PC-9 (cell line): ENCODE measurements around the gene PDZD7. TPM values are rescaled to one million over a fixed set of nuclear protein-coding genes. Genes with fewer than 3 reads are reported as not detected.

ENCODE experiments used
- BruUV-seq: library from RNA; stranded (reverse); fragments of 400-500 nt; replicated peaks from 2 replicates; lab custom pipeline; 2021; lab: Mats Ljungman, UMichigan
- CTCF ChIA-PET: fragments of 300-600 bp; sonication (Branson Sonifier 250); formaldehyde crosslinking; loops from one replicate; lab custom pipeline; 2022; ENCODE audit warnings: antibody characterized with exemption; lab: Charles Lee
- POLR2A ChIA-PET: fragments of 300-600 bp; sonication (Branson Sonifier 250); formaldehyde crosslinking; loops from one replicate; lab custom pipeline; 2022; ENCODE audit warnings: antibody characterized with exemption; ENCODE audit not compliant: unreplicated experiment; lab: Charles Lee
- DNase-seq, 2 experiments: peaks; one replicate each; pipeline versions ENCODE4 v3.0.0 to v3.0.0-alpha.2; 2015 to 2022; ENCODE audit warnings: mixed read lengths in 1 of 2
- H2AFZ ChIP-seq: fragments of 200-600 bp; sonication (generic); 2 replicates; pipeline ENCODE4 v1.8.1; 2017; ENCODE audit warnings: antibody characterized with exemption
- H3F3A ChIP-seq: fragments of 200-600 bp; sonication (generic); 2 replicates; pipeline ENCODE4 v1.8.1; 2017; ENCODE audit warnings: antibody characterized with exemption, mild to moderate bottlenecking, low read depth; ENCODE audit not compliant: insufficient read depth
- H3K27ac ChIP-seq: fragments of 200-600 bp; sonication (generic); 2 replicates; pipeline ENCODE4 v1.6.1; 2016; ENCODE audit warnings: mixed run types
- H3K27me3 ChIP-seq: fragments of 200-600 bp; sonication (generic); 2 replicates; pipeline ENCODE4 v1.6.1; 2016; ENCODE audit warnings: low read depth, mixed run types; ENCODE audit not compliant: insufficient read depth
- H3K36me3 ChIP-seq: fragments of 200-600 bp; sonication (generic); 2 replicates; pipeline ENCODE4 v1.6.1; 2016; ENCODE audit warnings: low read depth, mixed run types
- H3K4me1 ChIP-seq: fragments of 200-600 bp; sonication (generic); replicated peaks from 2 replicates; pipeline ENCODE4 v1.6.1; 2016; ENCODE audit warnings: mixed run types; ENCODE audit not compliant: insufficient read depth
- H3K4me2 ChIP-seq: fragments of 200-600 bp; sonication (generic); 2 replicates; pipeline ENCODE4 v1.6.1; 2017; ENCODE audit warnings: mixed run types
- H3K4me3 ChIP-seq: fragments of 200-600 bp; sonication (generic); 2 replicates; pipeline ENCODE4 v1.6.1; 2016; ENCODE audit warnings: mixed run types
- H3K79me2 ChIP-seq: fragments of 200-600 bp; sonication (generic); 2 replicates; pipeline ENCODE4 v1.6.1; 2017; ENCODE audit warnings: low read depth, mixed run types
- H3K9me2 ChIP-seq: fragments of 200-600 bp; sonication (generic); 2 replicates; pipeline ENCODE4 v1.8.1; 2017; ENCODE audit warnings: mild to moderate bottlenecking; ENCODE audit not compliant: insufficient read depth
- H3K9me3 ChIP-seq: fragments of 200-600 bp; sonication (generic); 2 replicates; pipeline ENCODE4 v1.8.1; 2016; ENCODE audit warnings: low read depth; ENCODE audit not compliant: insufficient read depth
- H4K20me1 ChIP-seq: fragments of 200-600 bp; sonication (generic); 2 replicates; pipeline ENCODE4 v1.8.1; 2017; ENCODE audit not compliant: insufficient read depth
- EZH2 ChIP-seq: fragments of 200-600 bp; sonication (generic); IDR thresholded peaks from 2 replicates; pipeline ENCODE4 v1.8.0; 2017; ENCODE audit warnings: antibody characterized with exemption, low read depth
- intact Hi-C: fragments of 100-400 bp; cut with micrococcal nuclease; formaldehyde crosslinking; loops from one replicate; pipeline ENCODE4 v1.10.0; 2022; ENCODE audit not compliant: unreplicated experiment
- total RNA-seq: library from RNA; stranded (reverse); gene quantifications from 2 replicates; pipeline ENCODE4 v1.2.3, GENCODE V29; 2021
- TF ChIP-seq, protein P1 (sequence below): fragments of 200-600 bp; sonication (generic); conservative IDR thresholded peaks from 2 replicates; pipeline ENCODE4 v1.6.1; 2017; ENCODE audit warnings: mixed run types, antibody characterized with exemption, mild to moderate bottlenecking, moderate library complexity

Gene PDZD7
- total RNA-seq, 1 experiment from 2014 or later = 2.8 TPM

DNA sequence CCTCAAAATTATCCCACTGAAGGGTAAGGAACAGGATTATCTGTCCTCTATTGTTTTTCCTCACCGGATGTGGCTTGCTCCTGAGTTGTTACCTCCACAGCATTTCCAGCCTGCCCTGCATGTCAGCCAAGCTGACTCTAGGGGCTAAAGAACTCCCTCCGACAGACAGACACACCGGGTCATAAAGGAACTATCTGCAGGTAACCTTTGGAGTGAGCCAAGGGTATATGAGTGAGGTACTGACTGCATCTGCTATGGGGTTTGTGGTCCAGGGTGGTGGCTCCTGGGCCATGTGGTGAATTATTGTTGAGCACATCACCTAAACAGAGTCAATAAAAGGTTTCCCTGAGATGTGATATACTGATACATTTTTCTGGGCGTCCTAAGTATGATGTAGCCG is 23.9 kb upstream of the PDZD7 start:
- H3K36me3 ChIP-seq = no peaks in the 10 kb centered on the region
- ChIA-PET CTCF (no interaction called here), POLR2A (no interaction called here)
- peaks cover 20% of the 10 kb centered on the region for H3K79me2 ChIP-seq
- no peaks in the 10 kb centered on the region for H3K9me3 ChIP-seq
- no peaks in the 10 kb centered on the region for H3K9me2 ChIP-seq
- no peak overlapping the region for H3K4me3 ChIP-seq
- DNase-seq = no peak
- peaks cover 14% of the 10 kb centered on the region for H3K4me1 ChIP-seq
- no TSS peak for BruUV-seq
- no peak for TF ChIP-seq EZH2
- TF ChIP-seq, protein P1, sequence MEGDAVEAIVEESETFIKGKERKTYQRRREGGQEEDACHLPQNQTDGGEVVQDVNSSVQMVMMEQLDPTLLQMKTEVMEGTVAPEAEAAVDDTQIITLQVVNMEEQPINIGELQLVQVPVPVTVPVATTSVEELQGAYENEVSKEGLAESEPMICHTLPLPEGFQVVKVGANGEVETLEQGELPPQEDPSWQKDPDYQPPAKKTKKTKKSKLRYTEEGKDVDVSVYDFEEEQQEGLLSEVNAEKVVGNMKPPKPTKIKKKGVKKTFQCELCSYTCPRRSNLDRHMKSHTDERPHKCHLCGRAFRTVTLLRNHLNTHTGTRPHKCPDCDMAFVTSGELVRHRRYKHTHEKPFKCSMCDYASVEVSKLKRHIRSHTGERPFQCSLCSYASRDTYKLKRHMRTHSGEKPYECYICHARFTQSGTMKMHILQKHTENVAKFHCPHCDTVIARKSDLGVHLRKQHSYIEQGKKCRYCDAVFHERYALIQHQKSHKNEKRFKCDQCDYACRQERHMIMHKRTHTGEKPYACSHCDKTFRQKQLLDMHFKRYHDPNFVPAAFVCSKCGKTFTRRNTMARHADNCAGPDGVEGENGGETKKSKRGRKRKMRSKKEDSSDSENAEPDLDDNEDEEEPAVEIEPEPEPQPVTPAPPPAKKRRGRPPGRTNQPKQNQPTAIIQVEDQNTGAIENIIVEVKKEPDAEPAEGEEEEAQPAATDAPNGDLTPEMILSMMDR = no peak
- H2AFZ ChIP-seq = no peak overlapping the region
- intact Hi-C loops = no loop called here
- no peaks in the 10 kb centered on the region; the same call in 1 of the 2 replicates for H3F3A ChIP-seq
- H3K27me3 ChIP-seq = no peaks in the 10 kb centered on the region
- no peak overlapping the region for H3K27ac ChIP-seq
- H3K4me2 ChIP-seq = no peak overlapping the region
- H4K20me1 ChIP-seq = no peaks in the 10 kb centered on the region

DNA sequence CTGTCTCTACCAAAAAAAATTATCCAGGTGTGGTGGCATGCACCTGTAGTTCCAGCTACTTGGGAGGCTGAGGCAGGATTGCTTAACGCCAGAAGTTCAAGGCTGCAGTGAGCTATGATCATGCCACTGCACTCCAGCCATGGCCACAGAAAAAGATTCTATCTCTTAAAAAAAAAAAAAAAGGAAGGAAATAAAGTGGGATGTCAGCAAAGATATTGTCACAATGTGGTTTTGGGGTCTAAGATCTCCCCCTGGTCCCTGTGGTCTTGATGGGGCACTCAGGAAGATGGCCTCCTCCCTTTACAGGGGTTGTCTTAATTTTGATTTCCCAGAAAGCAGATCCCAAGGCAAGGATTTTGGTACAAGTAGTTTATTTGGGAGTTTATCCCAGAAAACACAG is 23.4 kb upstream of the PDZD7 start:
- H3K79me2 ChIP-seq = peaks cover 15% of the 10 kb centered on the region
- H3K36me3 ChIP-seq = no peaks in the 10 kb centered on the region
- H3K9me2 ChIP-seq = no peaks in the 10 kb centered on the region
- DNase-seq = no peak
- H2AFZ ChIP-seq = no peak overlapping the region
- no peaks in the 10 kb centered on the region for H4K20me1 ChIP-seq
- no peak for TF ChIP-seq EZH2
- TF ChIP-seq, protein P1 = no peak
- no peaks in the 10 kb centered on the region for H3K9me3 ChIP-seq
- CTCF ChIA-PET = no interaction called here
- no peak overlapping the region for H3K4me3 ChIP-seq
- no peaks in the 10 kb centered on the region for H3K27me3 ChIP-seq
- POLR2A ChIA-PET = no interaction called here
- intact Hi-C loops = no loop called here
- no peaks in the 10 kb centered on the region; the same call in 1 of the 2 replicates for H3F3A ChIP-seq
- H3K27ac ChIP-seq = no peak overlapping the region
- H3K4me2 ChIP-seq = no peak overlapping the region
- no TSS peak for BruUV-seq
- H3K4me1 ChIP-seq = peaks cover 10% of the 10 kb centered on the region

DNA sequence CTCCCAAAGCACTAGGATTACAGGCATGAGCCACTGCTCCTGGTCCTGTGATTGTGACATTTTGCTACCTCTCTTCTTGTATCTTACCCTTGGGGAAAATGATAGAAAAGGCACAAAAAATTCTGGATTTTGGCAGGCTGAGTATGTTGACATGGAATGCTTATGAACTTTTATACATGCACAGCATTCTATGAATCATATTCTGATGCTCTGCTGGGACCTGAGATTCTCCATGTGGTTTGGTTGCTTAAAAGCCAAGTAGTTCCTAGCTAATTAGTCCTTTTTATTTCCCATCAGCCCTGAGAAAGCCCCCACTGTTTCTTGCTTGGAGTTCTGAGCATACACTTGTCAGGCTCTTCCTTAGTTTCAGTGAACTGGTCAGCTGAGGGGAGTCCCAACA is 22.6 kb upstream of the PDZD7 start:
- Histone ChIP-seq H3K36me3 (no peaks in the 10 kb centered on the region), H3K79me2 (peaks cover 8% of the 10 kb centered on the region), H3K4me1 (peaks cover 5% of the 10 kb centered on the region; the same call in 1 of the 2 replicates), H3F3A (no peaks in the 10 kb centered on the region; the same call in 1 of the 2 replicates), H3K9me2 (no peaks in the 10 kb centered on the region), H3K27me3 (no peaks in the 10 kb centered on the region), H3K4me3 (no peak overlapping the region), H3K27ac (no peak overlapping the region), H3K9me3 (no peaks in the 10 kb centered on the region), H2AFZ (no peak overlapping the region), H4K20me1 (no peaks in the 10 kb centered on the region), H3K4me2 (no peak overlapping the region)
- TF ChIP-seq, protein P1 = no peak
- TF ChIP-seq EZH2 = no peak
- CTCF ChIA-PET = no interaction called here
- POLR2A ChIA-PET = no interaction called here
- DNase-seq = no peak
- intact Hi-C loops = no loop called here
- BruUV-seq = no TSS peak
